A673 (cell line): ENCODE measurements around the gene RBM20. TPM values are rescaled to one million over a fixed set of nuclear protein-coding genes. Genes with fewer than 3 reads are reported as not detected.

Source experiments
- BruUV-seq: library from RNA; stranded (reverse); fragments of 400-500 nt; replicated peaks from 2 replicates; lab custom pipeline; 2021; lab: Mats Ljungman, UMichigan
- CTCF ChIA-PET: fragments of 300-600 bp; sonication (Branson Sonifier 250); formaldehyde crosslinking; loops from one replicate; lab custom pipeline; 2022; ENCODE audit warnings: antibody characterized with exemption; lab: Charles Lee
- POLR2A ChIA-PET: fragments of 300-600 bp; sonication (Branson Sonifier 250); formaldehyde crosslinking; loops from one replicate; lab custom pipeline; 2022; ENCODE audit warnings: antibody characterized with exemption; ENCODE audit not compliant: low non-redundant PET; lab: Charles Lee
- DNase-seq: peaks from one replicate; pipeline ENCODE4 v3.0.0-alpha.2; 2015; ENCODE audit warnings: low spot score
- H3K27ac ChIP-seq: fragments of 200-600 bp; sonication (generic); 2 replicates; pipeline ENCODE4 v1.5.1; 2016; ENCODE audit warnings: mixed run types, low read depth, mild to moderate bottlenecking, mixed read lengths, antibody characterized with exemption, low read length; ENCODE audit not compliant: poor library complexity, severe bottlenecking
- H3K27me3 ChIP-seq: fragments of 200-600 bp; sonication (generic); replicated peaks from 2 replicates; pipeline ENCODE4 v1.6.1; 2017; ENCODE audit warnings: mixed run types, low read depth, mild to moderate bottlenecking, mixed read lengths, antibody characterized with exemption, low read length; ENCODE audit not compliant: insufficient read depth, poor library complexity
- H3K36me3 ChIP-seq: fragments of 200-600 bp; sonication (generic); 2 replicates; pipeline ENCODE4 v1.6.1; 2016; ENCODE audit warnings: mixed run types, mild to moderate bottlenecking, mixed read lengths, antibody characterized with exemption, low read length; ENCODE audit not compliant: insufficient read depth, poor library complexity, severe bottlenecking
- H3K4me1 ChIP-seq: fragments of 200-600 bp; sonication (generic); 2 replicates; pipeline ENCODE4 v1.6.1; 2017; ENCODE audit warnings: mixed run types, mild to moderate bottlenecking, mixed read lengths, antibody characterized with exemption, low read length; ENCODE audit not compliant: insufficient read depth, poor library complexity, severe bottlenecking
- H3K4me3 ChIP-seq: fragments of 200-600 bp; sonication (generic); 2 replicates; pipeline ENCODE4 v1.5.1; 2016; ENCODE audit warnings: low read depth, mixed run types, mild to moderate bottlenecking, mixed read lengths, low read length; ENCODE audit not compliant: poor library complexity, severe bottlenecking
- H3K9me3 ChIP-seq: fragments of 200-600 bp; sonication (generic); 2 replicates; pipeline ENCODE4 v1.6.1; 2016; ENCODE audit warnings: mixed run types, low read depth, mild to moderate bottlenecking, mixed read lengths, antibody characterized with exemption, low read length; ENCODE audit not compliant: poor library complexity, severe bottlenecking
- EZH2 ChIP-seq: fragments of 200-600 bp; sonication (generic); IDR thresholded peaks from 2 replicates; pipeline ENCODE4 v1.6.1; 2017; ENCODE audit warnings: borderline replicate concordance, low read depth, mild to moderate bottlenecking, mixed read lengths, antibody characterized with exemption, low read length; ENCODE audit not compliant: poor library complexity, severe bottlenecking
- intact Hi-C: fragments of 100-400 bp; cut with micrococcal nuclease; formaldehyde crosslinking; loops from one replicate; pipeline ENCODE4 v1.10.0; 2022; ENCODE audit not compliant: unreplicated experiment
- total RNA-seq: library from RNA; stranded (reverse); gene quantifications from 2 replicates; pipeline ENCODE4 v1.2.3, GENCODE V29; 2021
- TF ChIP-seq, protein P1 (sequence below): fragments of 300-800, 200-600 bp; sonication (generic); conservative IDR thresholded peaks from 2 replicates; pipeline ENCODE4 v1.5.1; 2017; ENCODE audit warnings: low read depth, mild to moderate bottlenecking, antibody characterized with exemption, low read length, moderate library complexity, mixed read lengths

RBM20 gene
- total RNA-seq, 1 experiment from 2014 or later = 1.3 TPM

DNA sequence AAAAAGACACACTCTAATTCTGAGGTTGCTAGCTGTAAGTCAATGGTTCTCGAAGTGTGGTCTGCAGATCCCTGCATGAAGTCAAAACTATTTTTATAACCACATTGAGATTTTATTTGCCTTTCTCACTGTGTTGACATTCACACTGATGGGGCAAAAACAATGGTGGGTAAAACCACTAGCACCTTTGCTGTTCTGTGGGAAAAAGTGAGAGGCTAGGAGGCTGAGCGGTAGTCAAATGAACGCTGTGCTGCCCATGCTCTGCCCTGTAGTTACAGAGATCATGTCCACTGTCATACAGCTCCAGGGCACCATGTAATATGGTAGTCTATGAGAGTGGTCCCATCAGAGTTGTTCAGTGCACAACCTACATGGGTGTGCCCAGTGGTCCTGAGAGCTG is 206.0 kb downstream of the RBM20 start:
- BruUV-seq = no TSS peak
- CTCF ChIA-PET = no interaction called here
- no peak for DNase-seq
- H3K4me3 ChIP-seq = no peak overlapping the region
- H3K36me3 ChIP-seq = no peaks in the 10 kb centered on the region
- no peak overlapping the region for H3K27ac ChIP-seq
- intact Hi-C loops = no loop called here
- POLR2A ChIA-PET = interaction anchor here (0.6 kb wide), 1 partner anchor 44 kb away, joined by 6 read pairs; no protein-coding TSS in a partner anchor
- H3K9me3 ChIP-seq = no peaks in the 10 kb centered on the region
- H3K27me3 ChIP-seq = no peaks in the 10 kb centered on the region
- TF ChIP-seq, protein P1, sequence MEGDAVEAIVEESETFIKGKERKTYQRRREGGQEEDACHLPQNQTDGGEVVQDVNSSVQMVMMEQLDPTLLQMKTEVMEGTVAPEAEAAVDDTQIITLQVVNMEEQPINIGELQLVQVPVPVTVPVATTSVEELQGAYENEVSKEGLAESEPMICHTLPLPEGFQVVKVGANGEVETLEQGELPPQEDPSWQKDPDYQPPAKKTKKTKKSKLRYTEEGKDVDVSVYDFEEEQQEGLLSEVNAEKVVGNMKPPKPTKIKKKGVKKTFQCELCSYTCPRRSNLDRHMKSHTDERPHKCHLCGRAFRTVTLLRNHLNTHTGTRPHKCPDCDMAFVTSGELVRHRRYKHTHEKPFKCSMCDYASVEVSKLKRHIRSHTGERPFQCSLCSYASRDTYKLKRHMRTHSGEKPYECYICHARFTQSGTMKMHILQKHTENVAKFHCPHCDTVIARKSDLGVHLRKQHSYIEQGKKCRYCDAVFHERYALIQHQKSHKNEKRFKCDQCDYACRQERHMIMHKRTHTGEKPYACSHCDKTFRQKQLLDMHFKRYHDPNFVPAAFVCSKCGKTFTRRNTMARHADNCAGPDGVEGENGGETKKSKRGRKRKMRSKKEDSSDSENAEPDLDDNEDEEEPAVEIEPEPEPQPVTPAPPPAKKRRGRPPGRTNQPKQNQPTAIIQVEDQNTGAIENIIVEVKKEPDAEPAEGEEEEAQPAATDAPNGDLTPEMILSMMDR = no peak
- TF ChIP-seq EZH2 = no peak
- no peaks in the 10 kb centered on the region for H3K4me1 ChIP-seq

DNA sequence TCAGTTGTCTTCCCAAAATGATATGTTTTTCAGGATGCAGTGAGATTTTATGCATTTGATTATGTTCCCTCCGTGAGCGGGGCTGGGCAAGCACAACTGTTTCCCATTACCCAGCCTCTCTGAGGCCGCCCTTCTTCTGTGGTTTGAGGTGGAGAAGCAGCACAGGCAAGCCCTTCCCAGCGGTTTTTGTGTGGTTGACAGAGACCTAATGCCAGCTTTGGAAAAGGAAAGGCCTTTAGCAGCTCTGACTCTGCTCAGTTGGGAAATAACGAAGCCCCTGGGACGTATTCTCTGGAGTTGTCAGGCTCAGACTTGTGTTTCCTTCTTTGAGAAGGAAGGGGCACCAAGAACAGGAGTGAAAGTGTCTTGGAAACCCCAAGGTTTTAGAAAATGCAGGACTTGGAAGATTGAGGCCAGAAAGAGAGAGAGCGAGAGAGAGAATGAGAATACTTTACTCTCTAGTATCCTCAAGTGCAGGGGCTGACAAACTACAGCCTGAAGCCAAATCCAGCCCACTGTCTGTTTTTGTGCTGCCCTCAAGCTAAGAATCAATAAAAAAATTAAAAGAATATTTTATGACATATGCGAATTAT is 207.0 kb downstream of the RBM20 start:
- TF ChIP-seq, protein P1 = no peak
- no peak for TF ChIP-seq EZH2
- Histone ChIP-seq H3K4me3 (no peak overlapping the region), H3K4me1 (no peaks in the 10 kb centered on the region), H3K9me3 (no peaks in the 10 kb centered on the region), H3K27me3 (no peaks in the 10 kb centered on the region), H3K27ac (no peak overlapping the region), H3K36me3 (no peaks in the 10 kb centered on the region)
- ChIA-PET CTCF (no interaction called here), POLR2A (no interaction called here)
- intact Hi-C loops = no loop called here
- BruUV-seq = no TSS peak
- DNase-seq = no peak

DNA sequence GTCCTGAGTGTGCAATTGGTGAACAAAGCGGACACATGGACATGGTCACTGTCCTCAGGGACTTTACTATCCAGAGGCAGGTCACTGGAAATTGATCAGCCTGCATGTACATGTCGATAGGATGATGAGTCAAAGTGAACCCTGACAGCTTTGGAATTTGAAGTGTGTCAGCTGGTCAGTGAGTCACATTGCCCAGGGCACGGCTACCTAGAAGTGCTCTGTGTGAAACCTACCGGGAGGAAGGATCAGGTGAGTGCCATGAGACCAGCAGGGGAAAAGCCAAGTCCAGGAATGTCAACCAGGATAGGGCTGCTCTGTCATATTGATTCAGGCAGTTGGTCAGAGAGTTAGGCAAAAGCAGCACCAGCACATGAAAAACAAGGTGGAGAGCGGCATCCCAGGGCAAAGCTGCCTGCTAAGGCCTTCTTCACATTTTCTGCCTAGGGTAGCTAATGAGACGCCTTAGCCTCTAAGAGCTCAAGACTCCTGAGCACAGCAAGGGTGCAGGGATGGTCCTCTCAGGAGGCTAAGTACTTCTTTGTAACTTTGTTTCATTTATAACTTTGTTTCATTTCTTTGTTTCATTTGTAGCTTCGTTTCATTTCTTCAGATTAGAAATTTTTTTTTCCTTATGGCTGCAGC is 208.2 kb downstream of the RBM20 start:
- no peak for TF ChIP-seq EZH2
- TF ChIP-seq, protein P1 = no peak
- no peaks in the 10 kb centered on the region for H3K9me3 ChIP-seq
- no peak for DNase-seq
- H3K27me3 ChIP-seq = no peaks in the 10 kb centered on the region
- no peaks in the 10 kb centered on the region for H3K4me1 ChIP-seq
- no peak overlapping the region for H3K27ac ChIP-seq
- BruUV-seq = no TSS peak
- no peaks in the 10 kb centered on the region for H3K36me3 ChIP-seq
- intact Hi-C loops = no loop called here
- ChIA-PET CTCF (no interaction called here), POLR2A (no interaction called here)
- H3K4me3 ChIP-seq = no peak overlapping the region
